HCT116 (cell line): ENCODE results near the gene TUBA3D. TPM values are rescaled to one million over a fixed set of nuclear protein-coding genes. Genes with fewer than 3 reads are reported as not detected.
"Not testable (repeated sequence)": the region's sequence is repeated elsewhere in the genome, so short reads cannot be mapped to it uniquely, and the experiment has no call there.

Experiments
- ATAC-seq: fragments of 200-7000 bp; cut with Tn5 transposase; 2 replicates; pipeline ENCODE4 v1.9.1; 2020; ENCODE audit warnings: mild to moderate bottlenecking, moderate library complexity
- BruUV-seq: library from RNA; stranded (reverse); fragments of 400-500 nt; replicated peaks from 2 replicates; lab custom pipeline; 2021; lab: Mats Ljungman, UMichigan
- CTCF ChIA-PET: fragments of 300-600 bp; sonication (Branson Sonifier 250); formaldehyde crosslinking; loops from one replicate; lab custom pipeline; 2021; ENCODE audit warnings: antibody characterized with exemption; lab: Charles Lee
- POLR2A ChIA-PET: fragments of 300-600, 350-600 bp; sonication (Branson Sonifier 250); formaldehyde crosslinking; loops from one replicate; lab custom pipeline; 2021; ENCODE audit warnings: antibody characterized with exemption; lab: Charles Lee
- RAD21 ChIA-PET, 2 experiments: fragments of 300-600 bp; sonication (Branson Sonifier 250); formaldehyde crosslinking; loops; one replicate each; lab custom pipeline; 2023; ENCODE audit warnings: low total read pairs in 2 of 2; ENCODE audit not compliant: uncharacterized antibody in 2 of 2, unreplicated experiment in 2 of 2, low non-redundant PET in 1 of 2; lab: Charles Lee
- DNase-seq: peaks from one replicate; pipeline ENCODE4 v3.0.0-alpha.2; 2010; ENCODE audit warnings: low read depth, low spot score
- H2AFZ ChIP-seq: fragments of 200-600 bp; shearing (Covaris generic), sonication (generic); 2 replicates; pipeline ENCODE4 v1.6.1; 2017; ENCODE audit warnings: low read depth, mixed run types, mixed read lengths, antibody characterized with exemption, low read length; ENCODE audit not compliant: poor library complexity, severe bottlenecking
- H3K27ac ChIP-seq: 2 replicates; pipeline ENCODE4 v1.5.1; 2012; ENCODE audit warnings: low read depth, low read length
- H3K27me3 ChIP-seq: fragments of 200-600 bp; sonication (generic); 2 replicates; pipeline ENCODE4 v1.6.1; 2016; ENCODE audit warnings: mixed run types, low read length, mixed read lengths; ENCODE audit not compliant: insufficient read depth
- H3K36me3 ChIP-seq, 2 experiments: fragments of 200-500 bp in 1 of 2; fragments of 200-600 bp in 1 of 2; sonication (Bioruptor generic) in 1 of 2; sonication (generic) in 1 of 2; 2 replicates each; pipeline versions ENCODE4 v1.5.1 to v1.6.1; 2014 to 2016; ENCODE audit warnings: low read length in 2 of 2, inconsistent platforms in 1 of 2, mixed read lengths in 1 of 2, mixed run types in 1 of 2; ENCODE audit not compliant: insufficient read depth in 2 of 2, control insufficient read depth in 1 of 2
- H3K4me1 ChIP-seq, 2 experiments: fragments of 200-600 bp in 1 of 2; sonication (generic) in 1 of 2; 2 replicates each; pipeline versions ENCODE4 v1.5.1 to v1.6.1; 2012 to 2017; ENCODE audit warnings: low read length in 2 of 2, inconsistent platforms in 1 of 2, mild to moderate bottlenecking in 1 of 2, mixed read lengths in 1 of 2, mixed run types in 1 of 2, moderate library complexity in 1 of 2; ENCODE audit not compliant: insufficient read depth in 2 of 2, control insufficient read depth in 1 of 2
- H3K4me2 ChIP-seq: fragments of 200-600 bp; sonication (generic); 2 replicates; pipeline ENCODE4 v1.6.1; 2017; ENCODE audit warnings: mixed run types, low read length, mixed read lengths
- H3K4me3 ChIP-seq, 2 experiments: fragments of 200-600 bp in 1 of 2; sonication (generic) in 1 of 2; replicated peaks in 1 of 2; 2 replicates each; pipeline ENCODE4 v1.5.1; 2011 to 2016; ENCODE audit warnings: low read length in 2 of 2, control low read depth in 1 of 2, low read depth in 1 of 2, mild to moderate bottlenecking in 1 of 2, mixed read lengths in 1 of 2, mixed run types in 1 of 2
- H3K79me2 ChIP-seq: fragments of 200-600 bp; sonication (generic); 2 replicates; pipeline ENCODE4 v1.6.1; 2017; ENCODE audit warnings: mild to moderate bottlenecking, mixed run types, low read length, moderate library complexity, mixed read lengths; ENCODE audit not compliant: insufficient read depth
- H3K9ac ChIP-seq: fragments of 200-600 bp; sonication (generic); 2 replicates; pipeline ENCODE4 v1.6.1; 2016; ENCODE audit warnings: low read length, mixed read lengths
- H3K9me2 ChIP-seq: fragments of 200-600 bp; sonication (generic), shearing (Covaris generic); 2 replicates; pipeline ENCODE4 v1.6.1; 2017; ENCODE audit warnings: mixed run types, mild to moderate bottlenecking, moderate library complexity; ENCODE audit not compliant: insufficient read depth
- H3K9me3 ChIP-seq, 2 experiments: fragments of 200-500 bp in 1 of 2; fragments of 200-600 bp in 1 of 2; sonication (Bioruptor generic) in 1 of 2; sonication (generic) in 1 of 2; 2 replicates each; pipeline ENCODE4 v1.6.1; 2014 to 2017; ENCODE audit warnings: low read length in 2 of 2, mixed read lengths in 2 of 2, inconsistent platforms in 1 of 2, low read depth in 1 of 2, mild to moderate bottlenecking in 1 of 2, mixed run types in 1 of 2, moderate library complexity in 1 of 2; ENCODE audit not compliant: control insufficient read depth in 1 of 2, insufficient read depth in 1 of 2
- H4K20me1 ChIP-seq: fragments of 200-600 bp; sonication (generic), shearing (Covaris generic); 2 replicates; pipeline ENCODE4 v1.6.1; 2017; ENCODE audit warnings: mixed run types, mild to moderate bottlenecking, moderate library complexity; ENCODE audit not compliant: insufficient read depth
- CBX3 ChIP-seq: IDR thresholded peaks from 2 replicates; pipeline ENCODE4 v1.6.1; 2012; ENCODE audit warnings: low read depth
- EGR1 ChIP-seq: IDR thresholded peaks from 2 replicates; pipeline ENCODE4 v1.6.1; 2012; ENCODE audit warnings: low read depth
- ELF1 ChIP-seq: IDR thresholded peaks from 2 replicates; pipeline ENCODE4 v1.6.1; 2012; ENCODE audit warnings: low read depth, borderline replicate concordance
- EZH2 ChIP-seq: fragments of 200-600 bp; sonication (generic); IDR thresholded peaks from 2 replicates; pipeline ENCODE4 v1.6.1; 2017; ENCODE audit warnings: antibody characterized with exemption, mixed run types
- EZH2phosphoT487 ChIP-seq: fragments of 200-600 bp; IDR thresholded peaks from 2 replicates; pipeline ENCODE4 v1.6.1; 2018; ENCODE audit warnings: antibody characterized with exemption, borderline replicate concordance
- FOSL1 ChIP-seq: IDR thresholded peaks from 2 replicates; pipeline ENCODE4 v1.6.1; 2012; ENCODE audit warnings: low read depth
- MAX ChIP-seq: IDR thresholded peaks from 2 replicates; pipeline ENCODE4 v1.6.1; 2012
- SIN3A ChIP-seq: IDR thresholded peaks from 2 replicates; pipeline ENCODE4 v1.6.1; 2012; ENCODE audit warnings: low read depth
- TCF7L2 ChIP-seq: IDR thresholded peaks from 2 replicates; pipeline ENCODE4 v1.7.0; 2011; ENCODE audit warnings: borderline replicate concordance, inconsistent platforms; ENCODE audit not compliant: insufficient read depth, insufficient read length; ENCODE audit errors: extremely low read depth
- intact Hi-C: fragments of 100-400 bp; cut with micrococcal nuclease; formaldehyde crosslinking; loops from 2 replicates; pipeline ENCODE4 v1.10.0; 2022
- total RNA-seq: library from RNA; stranded (reverse); gene quantifications from one replicate; pipeline ENCODE4 v1.2.1, GENCODE V29; 2021; ENCODE audit not compliant: unreplicated experiment

The TUBA3D gene
- total RNA-seq, 1 experiment from 2014 or later = not detected

GRCh38 chr2:131503587-131503986 is 27.7 kb downstream of the TUBA3D start:
- DNase-seq, RAD21 ChIA-PET, intact Hi-C loops, H2AFZ ChIP-seq, POLR2A ChIA-PET, H3K9ac ChIP-seq, H3K4me2 ChIP-seq, ATAC-seq, H3K9me2 ChIP-seq, H3K9me3 ChIP-seq, BruUV-seq, H4K20me1 ChIP-seq, H3K4me3 ChIP-seq, H3K27me3 ChIP-seq, H3K4me1 ChIP-seq, H3K27ac ChIP-seq: not testable (repeated sequence)
- Histone ChIP-seq H3K36me3 (peaks cover 15 to 18% of the 10 kb centered on the region in 2 experiments; a peak in 3 of 4 replicates), H3K79me2 (peaks cover 22% of the 10 kb centered on the region)
- CTCF ChIA-PET = interaction anchor here (0.7 kb wide), 1 partner anchor 351 kb away, joined by 3 read pairs; no protein-coding TSS in a partner anchor

GRCh38 chr2:131504082-131504750 is 28.3 kb downstream of the TUBA3D start:
- H3K9me2 ChIP-seq = not testable (repeated sequence)
- peaks cover 15 to 19% of the 10 kb centered on the region in 2 experiments; a peak in 3 of 4 replicates for H3K36me3 ChIP-seq

GRCh38 chr2:131509615-131510014 is 33.7 kb downstream of the TUBA3D start:
- Histone ChIP-seq H3K4me2 (no peak overlapping the region), H2AFZ (no peak overlapping the region), H3K4me3 (no peak overlapping the region), H3K4me1 (no peaks in the 10 kb centered on the region), H3K9me3 (no peaks in the 10 kb centered on the region), H3K9ac (no peak overlapping the region), H3K9me2 (no peaks in the 10 kb centered on the region), H3K27me3 (no peaks in the 10 kb centered on the region), H3K27ac (no peak overlapping the region), H3K79me2 (no peaks in the 10 kb centered on the region), H4K20me1 (no peaks in the 10 kb centered on the region), H3K36me3 (peaks cover 12 to 13% of the 10 kb centered on the region in 2 experiments; a peak in 2 of 4 replicates)
- POLR2A ChIA-PET = no interaction called here
- intact Hi-C loops = no loop called here
- no TSS peak for BruUV-seq
- ATAC-seq = no peak
- RAD21 ChIA-PET = no interaction called here
- CTCF ChIA-PET = no interaction called here
- no peak for DNase-seq
- TF ChIP-seq EGR1 (no peak), CBX3 (no peak), EZH2phosphoT487 (no peak), EZH2 (no peak), TCF7L2 (no peak), ELF1 (no peak), SIN3A (no peak), FOSL1 (no peak), MAX (no peak)

More at GRCh38 chr2:131504082-131504750, 28.3 kb downstream of the TUBA3D start:
- H4K20me1 ChIP-seq, H3K4me1 ChIP-seq, POLR2A ChIA-PET, ATAC-seq, H3K9ac ChIP-seq, H3K27ac ChIP-seq, BruUV-seq, H3K4me3 ChIP-seq, RAD21 ChIA-PET, H3K27me3 ChIP-seq, H3K9me3 ChIP-seq, H2AFZ ChIP-seq, H3K4me2 ChIP-seq, intact Hi-C loops, DNase-seq: not testable (repeated sequence)
- peaks cover 16% of the 10 kb centered on the region for H3K79me2 ChIP-seq
- CTCF ChIA-PET = interaction anchor here (0.7 kb wide), 2 partner anchors 324 to 352 kb away, joined by 3 read pairs; no protein-coding TSS in a partner anchor
